ENCODE measurements around the gene KIAA1217. TPM values are rescaled to one million over a fixed set of nuclear protein-coding genes. Genes with fewer than 3 reads are reported as not detected.
A peak's percentile ranks its signal among the peaks of the same experiment; 100 is the strongest.
"Not testable (repeated sequence)": the region's sequence is repeated elsewhere in the genome, so short reads cannot be mapped to it uniquely, and the experiment has no call there.

Gene KIAA1217
- total and polyA plus RNA-seq, 5 donors = 14.6 to 43.6 (median 31.3) TPM

- DNase-seq = no peak
- no peak for ATAC-seq
- Histone ChIP-seq H3K27ac (ENCODE audit: low read length) (no peak overlapping the region), H3K4me1 (ENCODE audit: control insufficient read depth, insufficient read depth, low read length) (no peaks in the 10 kb centered on the region), H3K9me3 (ENCODE audit: control insufficient read depth, low read length) (no peaks in the 10 kb centered on the region), H3K27me3 (ENCODE audit: control insufficient read depth, insufficient read depth) (no peaks in the 10 kb centered on the region), H3K4me3 (ENCODE audit: low read length) (no peak overlapping the region)
- intact Hi-C loops (cut with DNase I) = no loop called here
- WGBS = 43% methylated on average over 4 of the region's 4 CpGs
These were observed 132.4 kb downstream of the KIAA1217 start for GRCh38 chr10:24341371-24341770.

GRCh38 chr10:24341897-24342296, 133.0 kb downstream of the KIAA1217 start:
- 48% methylated on average over 2 of the region's 2 CpGs for WGBS
- Histone ChIP-seq H3K9me3 (ENCODE audit: control insufficient read depth, low read length) (no peaks in the 10 kb centered on the region), H3K27me3 (ENCODE audit: control insufficient read depth, insufficient read depth) (no peaks in the 10 kb centered on the region), H3K4me3 (ENCODE audit: low read length) (no peak overlapping the region), H3K4me1 (ENCODE audit: control insufficient read depth, insufficient read depth, low read length) (no peaks in the 10 kb centered on the region), H3K27ac (ENCODE audit: low read length) (no peak overlapping the region)
- intact Hi-C loops (cut with DNase I) = no loop called here
- ATAC-seq (peak in 1 of 2 donors; percentile 40), DNase-seq (no peak)

GRCh38 chr10:24343686-24344085, 134.7 kb downstream of the KIAA1217 start:
- Histone ChIP-seq H3K4me1 (ENCODE audit: control insufficient read depth, insufficient read depth, low read length) (no peaks in the 10 kb centered on the region), H3K9me3 (ENCODE audit: control insufficient read depth, low read length) (no peaks in the 10 kb centered on the region), H3K27ac (ENCODE audit: low read length) (no peak overlapping the region), H3K27me3 (ENCODE audit: control insufficient read depth, insufficient read depth) (no peaks in the 10 kb centered on the region), H3K4me3 (ENCODE audit: low read length) (no peak overlapping the region)
- ATAC-seq (no peak), DNase-seq (no peak)
- intact Hi-C loops (cut with DNase I) = no loop called here
- 18% methylated on average over 4 of the region's 4 CpGs for WGBS

- ATAC-seq (peak in 1 of 2 donors; percentile 44), DNase-seq (no peak)
- H3K4me1 ChIP-seq (ENCODE audit: control insufficient read depth, insufficient read depth, low read length) = peaks cover under 1% of the 10 kb centered on the region
- 54% methylated on average over 4 of the region's 4 CpGs for WGBS
- no peak overlapping the region for H3K27ac ChIP-seq (ENCODE audit: low read length)
- H3K4me3 ChIP-seq (ENCODE audit: low read length) = no peak overlapping the region
- intact Hi-C loops (cut with DNase I) = no loop called here
- no peaks in the 10 kb centered on the region for H3K27me3 ChIP-seq (ENCODE audit: control insufficient read depth, insufficient read depth)
- no peaks in the 10 kb centered on the region for H3K9me3 ChIP-seq (ENCODE audit: control insufficient read depth, low read length)
These were observed 135.3 kb downstream of the KIAA1217 start for GRCh38 chr10:24344279-24344678.

- Histone ChIP-seq H3K4me3 (ENCODE audit: low read length) (no peak overlapping the region), H3K27me3 (ENCODE audit: control insufficient read depth, insufficient read depth) (no peaks in the 10 kb centered on the region), H3K9me3 (ENCODE audit: control insufficient read depth, low read length) (no peaks in the 10 kb centered on the region), H3K27ac (ENCODE audit: low read length) (no peak overlapping the region), H3K4me1 (ENCODE audit: control insufficient read depth, insufficient read depth, low read length) (peaks cover 3% of the 10 kb centered on the region)
- DNase-seq = no peak
- intact Hi-C loops (cut with DNase I) = no loop called here
- 75% methylated on average over 7 of the region's 7 CpGs for WGBS
- no peak for ATAC-seq
These were observed 135.9 kb downstream of the KIAA1217 start for GRCh38 chr10:24344695-24345463.

- Histone ChIP-seq H3K27ac (ENCODE audit: low read length) (no peak overlapping the region), H3K27me3 (ENCODE audit: control insufficient read depth, insufficient read depth) (no peaks in the 10 kb centered on the region), H3K9me3 (ENCODE audit: control insufficient read depth, low read length) (no peaks in the 10 kb centered on the region), H3K4me3 (ENCODE audit: low read length) (no peak overlapping the region), H3K4me1 (ENCODE audit: control insufficient read depth, insufficient read depth, low read length) (peaks cover 3% of the 10 kb centered on the region)
- 78% methylated on average over 5 of the region's 5 CpGs for WGBS
- intact Hi-C loops (cut with DNase I) = no loop called here
- no peak for ATAC-seq
- DNase-seq = no peak
These were observed 138.1 kb downstream of the KIAA1217 start for GRCh38 chr10:24346877-24347519.

- 40% methylated on average over 3 of the region's 3 CpGs for WGBS
- no peak for ATAC-seq
- H3K27ac ChIP-seq (ENCODE audit: low read length) = no peak overlapping the region
- no peak for DNase-seq
- peaks cover 3% of the 10 kb centered on the region for H3K4me1 ChIP-seq (ENCODE audit: control insufficient read depth, insufficient read depth, low read length)
- no peak overlapping the region for H3K4me3 ChIP-seq (ENCODE audit: low read length)
- no peaks in the 10 kb centered on the region for H3K27me3 ChIP-seq (ENCODE audit: control insufficient read depth, insufficient read depth)
- no peaks in the 10 kb centered on the region for H3K9me3 ChIP-seq (ENCODE audit: control insufficient read depth, low read length)
- intact Hi-C loops (cut with DNase I) = loop anchor here in 2 of 4 donors (10.0 kb wide), 1 partner anchor 145 kb away; the partner anchor contains the start of gene KIAA1217 (in 2 of the 2)
These were observed 140.6 kb downstream of the KIAA1217 start for GRCh38 chr10:24349379-24350001.

GRCh38 chr10:24350070-24350921, 141.4 kb downstream of the KIAA1217 start:
- 45% methylated on average over 9 of the region's 9 CpGs for WGBS

GRCh38 chr10:24350922-24351225, 141.9 kb downstream of the KIAA1217 start:
- 85% methylated on average over 7 of the region's 7 CpGs for WGBS
- H3K4me1 ChIP-seq (ENCODE audit: control insufficient read depth, insufficient read depth, low read length); H3K9me3 ChIP-seq (ENCODE audit: control insufficient read depth, low read length); H3K27ac ChIP-seq (ENCODE audit: low read length); DNase-seq; H3K27me3 ChIP-seq (ENCODE audit: control insufficient read depth, insufficient read depth); H3K4me3 ChIP-seq (ENCODE audit: low read length); ATAC-seq: not testable (repeated sequence)
- intact Hi-C loops (cut with DNase I) = loop anchor here in 2 of 4 donors (10.0 kb wide), 1 partner anchor 146 kb away; the partner anchor contains the start of gene KIAA1217 (in 2 of the 2)

More at GRCh38 chr10:24350070-24350921, 141.4 kb downstream of the KIAA1217 start:
- intact Hi-C loops (cut with DNase I) = loop anchor here in 2 of 4 donors (10.0 kb wide), 1 partner anchor 145 kb away; the partner anchor contains the start of gene KIAA1217 (in 2 of the 2)
- H3K27ac ChIP-seq (ENCODE audit: low read length) = no peak overlapping the region
- H3K4me1 ChIP-seq (ENCODE audit: control insufficient read depth, insufficient read depth, low read length) = peaks cover 3% of the 10 kb centered on the region
- ATAC-seq (no peak), DNase-seq (no peak)
- H3K4me3 ChIP-seq (ENCODE audit: low read length) = no peak overlapping the region
- no peaks in the 10 kb centered on the region for H3K27me3 ChIP-seq (ENCODE audit: control insufficient read depth, insufficient read depth)
- H3K9me3 ChIP-seq (ENCODE audit: control insufficient read depth, low read length) = no peaks in the 10 kb centered on the region

GRCh38 chr10:24351961-24352360, 143.0 kb downstream of the KIAA1217 start:
- DNase-seq (no peak), ATAC-seq (peak in 1 of 2 donors; percentile 16)
- H3K4me3 ChIP-seq (ENCODE audit: low read length) = no peak overlapping the region
- H3K27ac ChIP-seq (ENCODE audit: low read length) = no peak overlapping the region
- no peaks in the 10 kb centered on the region for H3K27me3 ChIP-seq (ENCODE audit: control insufficient read depth, insufficient read depth)
- WGBS = 80% methylated on average over 4 of the region's 4 CpGs
- intact Hi-C loops (cut with DNase I) = loop anchor here in 2 of 4 donors (10.0 kb wide), 1 partner anchor 147 kb away; the partner anchor contains the start of gene KIAA1217 (in 2 of the 2)
- H3K4me1 ChIP-seq (ENCODE audit: control insufficient read depth, insufficient read depth, low read length) = peaks cover 3% of the 10 kb centered on the region
- no peaks in the 10 kb centered on the region for H3K9me3 ChIP-seq (ENCODE audit: control insufficient read depth, low read length)

Data from right cardiac atrium (tissue), 5 donors.